Epithelial cell of esophagus (primary cell): ENCODE results near the gene NT5C3B.
A peak's percentile ranks its signal among the peaks of the same experiment; 100 is the strongest.

ENCODE experiments used
- DNase-seq: peaks from one replicate; pipeline ENCODE4 v3.0.0; 2010; ENCODE audit warnings: low read depth
- H3K4me3 ChIP-seq: 2 replicates; pipeline ENCODE4 v1.5.1; 2011; ENCODE audit warnings: mild to moderate bottlenecking, low read length, control low read depth
- CTCF ChIP-seq: IDR thresholded peaks from 2 replicates; pipeline ENCODE4 v1.5.1; 2011; ENCODE audit warnings: low read depth, mild to moderate bottlenecking, low read length, control low read depth, inconsistent platforms; ENCODE audit not compliant: insufficient read depth; ENCODE audit errors: missing control alignments

The NT5C3B gene

GRCh38 chr17:41813152-41813680 lies 22.8 kb downstream of the NT5C3B start:
- H3K4me3 ChIP-seq, result peak overlapping the region; percentile 64
- DNase-seq, result no peak
- TF ChIP-seq CTCF, result no peak

GRCh38 chr17:41812381-41813151 lies 23.5 kb downstream of the NT5C3B start, which contains the start of gene FKBP10:
FKBP10 (plus strand) TSS chr17:41813004; CDS start chr17:41813035, 31 bp downstream.
- peak; percentile 66 for DNase-seq
- TF ChIP-seq CTCF, result no peak
- peak within 1 kb of the TSS; percentile 64 for H3K4me3 ChIP-seq

GRCh38 chr17:41811549-41812380 lies 24.3 kb downstream of the NT5C3B start, which contains the start of gene P3H4:
P3H4 (minus strand) TSS chr17:41811949; CDS start chr17:41811915, 34 bp downstream.
- TF ChIP-seq CTCF, result peak; percentile 60
- DNase-seq, result peak; percentile 86
- peak within 1 kb of the TSS; percentile 64 for H3K4me3 ChIP-seq

- DNase-seq, result no peak
- no peak for TF ChIP-seq CTCF
Observed at GRCh38 chr17:41810659-41811548, 25.1 kb downstream of the NT5C3B start.

GRCh38 chr17:41806685-41807445 lies 29.2 kb downstream of the NT5C3B start:
- TF ChIP-seq CTCF, result no peak
- no peak for DNase-seq
- H3K4me3 ChIP-seq, result no peak overlapping the region

More at GRCh38 chr17:41810659-41811548, 25.1 kb downstream of the NT5C3B start:
- peak overlapping the region; percentile 64 for H3K4me3 ChIP-seq
